ENCODE measurements around the gene RPUSD4. TPM values are rescaled to one million over a fixed set of nuclear protein-coding genes. Genes with fewer than 3 reads are reported as not detected.
A peak's percentile ranks its signal among the peaks of the same experiment; 100 is the strongest.

Gene RPUSD4
- total RNA-seq, 1 experiment from 2014 or later: 17.7 TPM

GRCh38 chr11:126212089-126212660 lies 725 bp upstream of the RPUSD4 start:
- no peak for DNase-seq (ENCODE audit: low spot score)

- no peak for DNase-seq (ENCODE audit: low spot score)
Observed at GRCh38 chr11:126210871-126211235, 597 bp downstream of the RPUSD4 start.

GRCh38 chr11:126207896-126208295 lies 3.6 kb downstream of the RPUSD4 start:
- no peak for DNase-seq (ENCODE audit: low spot score)

- DNase-seq (ENCODE audit: low spot score): no peak
Observed at GRCh38 chr11:126205359-126205758, 6.1 kb downstream of the RPUSD4 start.

GRCh38 chr11:126202646-126203359 lies 8.6 kb downstream of the RPUSD4 start:
- no peak for DNase-seq (ENCODE audit: low spot score)

- DNase-seq (ENCODE audit: low spot score): no peak
Observed at GRCh38 chr11:126198648-126199047, 12.8 kb downstream of the RPUSD4 start.

GRCh38 chr11:126197277-126197939 lies 14.0 kb downstream of the RPUSD4 start:
- DNase-seq (ENCODE audit: low spot score): no peak

- no peak for DNase-seq (ENCODE audit: low spot score)
Observed at GRCh38 chr11:126195119-126195518, 16.3 kb downstream of the RPUSD4 start.

GRCh38 chr11:126194121-126194543 lies 17.3 kb downstream of the RPUSD4 start:
- peak; percentile 27 for DNase-seq (ENCODE audit: low spot score)

- no peak for DNase-seq (ENCODE audit: low spot score)
Observed at GRCh38 chr11:126193038-126193478, 18.4 kb downstream of the RPUSD4 start.

- DNase-seq (ENCODE audit: low spot score): no peak
Observed at GRCh38 chr11:126192361-126192760, 19.1 kb downstream of the RPUSD4 start.

GRCh38 chr11:126191379-126192073 lies 19.9 kb downstream of the RPUSD4 start:
- no peak for DNase-seq (ENCODE audit: low spot score)

- no peak for DNase-seq (ENCODE audit: low spot score)
Observed at GRCh38 chr11:126190792-126191191, 20.7 kb downstream of the RPUSD4 start.

GRCh38 chr11:126189109-126189929 lies 22.1 kb downstream of the RPUSD4 start:
- DNase-seq (ENCODE audit: low spot score): no peak

GRCh38 chr11:126188332-126189108 lies 22.9 kb downstream of the RPUSD4 start:
- DNase-seq (ENCODE audit: low spot score): no peak

GRCh38 chr11:126186708-126187529 lies 24.5 kb downstream of the RPUSD4 start:
- DNase-seq (ENCODE audit: low spot score): no peak

- no peak for DNase-seq (ENCODE audit: low spot score)
Observed at GRCh38 chr11:126186025-126186698, 25.3 kb downstream of the RPUSD4 start.

- DNase-seq (ENCODE audit: low spot score): no peak
Observed at GRCh38 chr11:126185259-126186024, 26.0 kb downstream of the RPUSD4 start.

Measured in H4 (cell line).